B cell (primary cell): ENCODE data around the gene CDH13. TPM values are rescaled to one million over a fixed set of nuclear protein-coding genes. Genes with fewer than 3 reads are reported as not detected.

Source experiments
- ATAC-seq: fragments of 200-7000 bp; cut with Tn5 transposase; one replicate; pipeline ENCODE4 v1.10.0; 2021; ENCODE audit warnings: low read depth, mild to moderate bottlenecking, moderate number of reproducible peaks, moderate library complexity
- CTCF ChIA-PET: fragments of 350-600 bp; sonication (Branson Sonifier 250); formaldehyde crosslinking; loops from one replicate; lab custom pipeline; 2021; ENCODE audit warnings: antibody characterized with exemption, inconsistent platforms; lab: Charles Lee
- POLR2A ChIA-PET: fragments of 350-600 bp; sonication (Branson Sonifier 250); formaldehyde crosslinking; loops from one replicate; lab custom pipeline; 2021; ENCODE audit warnings: antibody characterized with exemption; lab: Charles Lee
- DNase-seq: peaks from one replicate; pipeline ENCODE4 v3.0.0; 2013
- H2AFZ ChIP-seq: 2 replicates; pipeline ENCODE4 v1.6.1; 2012; ENCODE audit warnings: mild to moderate bottlenecking, low read depth, low read length; ENCODE audit not compliant: insufficient read depth, poor library complexity, severe bottlenecking
- H3K27ac ChIP-seq, 2 donors: 1 replicate in 1 of 2; 2 replicates in 1 of 2; pipeline ENCODE4 v1.5.1; 2012 to 2013; ENCODE audit warnings: low read length in 2 of 2, mild to moderate bottlenecking in 2 of 2, moderate library complexity in 1 of 2
- H3K27me3 ChIP-seq, 4 experiments: fragments of 200-600 bp in 1 of 4; sonication (generic) in 1 of 4; replicated peaks in 1 of 4; 1 replicate in 2 of 4; 2 replicates in 2 of 4; pipeline versions ENCODE4 v1.6.1 to v1.7.0; 2013 to 2016; ENCODE audit warnings: low read length in 3 of 4, mild to moderate bottlenecking in 2 of 4, mixed read lengths in 1 of 4, moderate library complexity in 1 of 4; ENCODE audit not compliant: insufficient read depth in 4 of 4, control insufficient read depth in 3 of 4; ENCODE audit errors: control extremely low read depth in 1 of 4
- H3K36me3 ChIP-seq, 2 experiments: replicated peaks in 1 of 2; 1 replicate in 1 of 2; 2 replicates in 1 of 2; pipeline versions ENCODE4 v1.6.1 to v1.7.1; 2013; ENCODE audit warnings: low read length in 1 of 2; ENCODE audit not compliant: insufficient read depth in 2 of 2, control insufficient read depth in 1 of 2; ENCODE audit errors: control extremely low read depth in 1 of 2, extremely low read depth in 1 of 2
- H3K4me1 ChIP-seq, 2 donors: fragments of 200-600 bp in 1 of 2; sonication (generic) in 1 of 2; 1 replicate in 1 of 2; 2 replicates in 1 of 2; pipeline versions ENCODE4 v1.5.1 to v1.6.1; 2013 to 2017; ENCODE audit warnings: low read length in 2 of 2; ENCODE audit not compliant: control insufficient read depth in 2 of 2, insufficient read depth in 2 of 2
- H3K4me2 ChIP-seq: replicated peaks from 2 replicates; pipeline ENCODE3; 2012; ENCODE audit warnings: mild to moderate bottlenecking, low read depth, low read length; ENCODE audit not compliant: poor library complexity, severe bottlenecking
- H3K4me3 ChIP-seq, 5 experiments: fragments of 200-600 bp in 1 of 5; sonication (generic) in 1 of 5; 1 replicate in 3 of 5; 2 replicates in 2 of 5; pipeline versions ENCODE4 v1.5.1 to v1.7.0; 2011 to 2016; ENCODE audit warnings: low read length in 4 of 5, mild to moderate bottlenecking in 4 of 5, low read depth in 2 of 5, control low read depth in 1 of 5, moderate library complexity in 1 of 5; ENCODE audit not compliant: insufficient read depth in 1 of 5; ENCODE audit errors: control extremely low read depth in 1 of 5, extremely low read depth in 1 of 5
- H3K79me2 ChIP-seq: fragments of 200-600 bp; sonication (generic); one replicate; pipeline ENCODE4 v1.6.0; 2016; ENCODE audit warnings: low read length; ENCODE audit not compliant: control insufficient read depth, insufficient read depth
- H3K9ac ChIP-seq: fragments of 200-600 bp; sonication (generic); 2 replicates; pipeline ENCODE4 v1.6.1; 2017; ENCODE audit warnings: mild to moderate bottlenecking, low read length, moderate library complexity
- H3K9me3 ChIP-seq, 3 donors: one replicate each; pipeline versions ENCODE4 v1.6.1 to v1.7.1; 2013; ENCODE audit warnings: low read length in 2 of 3; ENCODE audit not compliant: control insufficient read depth in 2 of 3, insufficient read depth in 1 of 3; ENCODE audit errors: control extremely low read depth in 1 of 3
- H4K20me1 ChIP-seq: 2 replicates; pipeline ENCODE4 v1.6.0; 2012; ENCODE audit warnings: mild to moderate bottlenecking, low read length; ENCODE audit not compliant: insufficient read depth, control insufficient read depth, poor library complexity, severe bottlenecking
- H3K27ac Mint-ChIP-seq: one replicate; pipeline ENCODE4 v1.8.0; 2021; ENCODE audit warnings: mixed read lengths
- H3K27me3 Mint-ChIP-seq: one replicate; pipeline ENCODE4 v1.8.0; 2021; ENCODE audit warnings: mixed read lengths
- H3K4me1 Mint-ChIP-seq: one replicate; pipeline ENCODE4 v1.8.0; 2021; ENCODE audit warnings: mixed read lengths
- H3K4me3 Mint-ChIP-seq: one replicate; pipeline ENCODE4 v1.8.0; 2021; ENCODE audit warnings: mixed read lengths
- H3K9me3 Mint-ChIP-seq: one replicate; pipeline ENCODE4 v1.8.0; 2022; ENCODE audit warnings: mixed read lengths; ENCODE audit not compliant: insufficient read depth
- EZH2 ChIP-seq: IDR thresholded peaks from 2 replicates; pipeline ENCODE4 v1.6.1; 2012; ENCODE audit warnings: borderline replicate concordance, low read depth, mild to moderate bottlenecking, moderate library complexity, low read length; ENCODE audit not compliant: insufficient read depth, poor library complexity, severe bottlenecking
- WGBS: methylation state at CpG from one replicate; pipeline ENCODE4 v1.1.5; 2013; ENCODE audit warnings: missing lambda C conversion rate; ENCODE audit not compliant: insufficient coverage; 5-methylcytosine and 5-hydroxymethylcytosine counted together
- intact Hi-C: fragments of 100-400 bp; cut with micrococcal nuclease; formaldehyde crosslinking; loops from one replicate; pipeline ENCODE4 v1.10.0; 2022
- polyA plus RNA-seq: library from polyadenylated mRNA; depleted of rRNA; stranded (reverse); fragments of >200 nt; gene quantifications from 2 replicates; pipeline ENCODE4 v1.2.3, GENCODE V29; 2012
- total RNA-seq, 2 donors: library from RNA; stranded (reverse); fragments of 120-200 nt in 1 of 2; gene quantifications; 1 replicate in 1 of 2; 2 replicates in 1 of 2; pipeline versions ENCODE4 v1.2.3 to v1.2.4, GENCODE V29; 2013 to 2022
- TF ChIP-seq, protein P1 (sequence below): fragments of 200-600 bp; IDR thresholded peaks from one replicate; pipeline ENCODE4 v1.8.0; 2022; ENCODE audit warnings: antibody characterized with exemption, mild to moderate bottlenecking

Gene CDH13
- total and polyA plus RNA-seq, 2 donors (not counting 1 experiment from before 2014, with no cell fraction given): not detected

DNA sequence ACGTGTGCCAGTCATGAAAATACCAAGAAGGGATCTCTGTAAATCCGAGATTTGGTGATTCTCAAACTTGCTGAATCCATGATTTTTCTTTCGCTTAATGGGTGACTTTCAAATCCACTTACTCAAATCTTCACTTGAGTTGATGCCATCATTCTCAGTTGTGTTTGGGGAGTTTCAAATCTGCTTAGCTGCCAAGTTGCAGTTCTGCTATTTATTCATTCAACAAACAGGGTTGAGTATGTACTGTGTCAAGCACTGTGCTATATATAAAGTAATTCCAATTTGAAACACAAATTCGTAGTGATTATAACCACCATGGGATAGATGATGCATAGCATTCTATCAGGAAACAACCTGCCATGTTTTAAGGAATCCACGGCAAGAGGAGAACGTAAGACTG is 394.3 kb downstream of the CDH13 start:
- CTCF ChIA-PET: no interaction called here

DNA sequence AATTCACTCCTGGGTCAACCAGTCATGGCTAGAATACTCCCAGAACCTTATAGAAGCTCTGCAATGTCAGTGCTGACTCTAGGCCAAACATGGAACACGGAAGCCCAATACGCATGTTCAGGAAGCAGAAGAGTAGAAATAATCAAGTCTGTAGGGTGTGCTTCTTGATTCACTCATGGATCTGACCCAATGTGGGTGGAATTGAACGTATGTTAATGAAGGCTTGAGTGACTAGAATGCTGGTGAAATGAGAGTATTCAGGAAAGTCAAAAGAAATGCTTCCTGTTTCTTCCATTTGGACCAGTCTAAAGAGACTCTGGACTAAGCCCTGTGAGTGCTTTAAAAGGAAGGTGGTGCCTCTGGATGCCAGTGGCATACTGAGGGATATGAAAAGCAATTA is 395.0 kb downstream of the CDH13 start:
- WGBS: 74% methylated on average over 3 of the region's 3 CpGs
- H3K27ac Mint-ChIP-seq: no peak overlapping the region
- H2AFZ ChIP-seq: no peak overlapping the region
- intact Hi-C loops: no loop called here
- POLR2A ChIA-PET: no interaction called here
- no peaks in the 10 kb centered on the region for H3K4me1 Mint-ChIP-seq
- no peaks in the 10 kb centered on the region for H4K20me1 ChIP-seq
- H3K36me3 ChIP-seq: no peaks in the 10 kb centered on the region
- H3K27me3 ChIP-seq: no peaks in the 10 kb centered on the region
- H3K9ac ChIP-seq: no peak overlapping the region
- no peak overlapping the region for H3K4me3 ChIP-seq
- H3K79me2 ChIP-seq: no peaks in the 10 kb centered on the region
- no peaks in the 10 kb centered on the region for H3K27me3 Mint-ChIP-seq
- DNase-seq (no peak), ATAC-seq (no peak)
- no peaks in the 10 kb centered on the region for H3K9me3 Mint-ChIP-seq
- TF ChIP-seq, protein P1, sequence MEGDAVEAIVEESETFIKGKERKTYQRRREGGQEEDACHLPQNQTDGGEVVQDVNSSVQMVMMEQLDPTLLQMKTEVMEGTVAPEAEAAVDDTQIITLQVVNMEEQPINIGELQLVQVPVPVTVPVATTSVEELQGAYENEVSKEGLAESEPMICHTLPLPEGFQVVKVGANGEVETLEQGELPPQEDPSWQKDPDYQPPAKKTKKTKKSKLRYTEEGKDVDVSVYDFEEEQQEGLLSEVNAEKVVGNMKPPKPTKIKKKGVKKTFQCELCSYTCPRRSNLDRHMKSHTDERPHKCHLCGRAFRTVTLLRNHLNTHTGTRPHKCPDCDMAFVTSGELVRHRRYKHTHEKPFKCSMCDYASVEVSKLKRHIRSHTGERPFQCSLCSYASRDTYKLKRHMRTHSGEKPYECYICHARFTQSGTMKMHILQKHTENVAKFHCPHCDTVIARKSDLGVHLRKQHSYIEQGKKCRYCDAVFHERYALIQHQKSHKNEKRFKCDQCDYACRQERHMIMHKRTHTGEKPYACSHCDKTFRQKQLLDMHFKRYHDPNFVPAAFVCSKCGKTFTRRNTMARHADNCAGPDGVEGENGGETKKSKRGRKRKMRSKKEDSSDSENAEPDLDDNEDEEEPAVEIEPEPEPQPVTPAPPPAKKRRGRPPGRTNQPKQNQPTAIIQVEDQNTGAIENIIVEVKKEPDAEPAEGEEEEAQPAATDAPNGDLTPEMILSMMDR: no peak
- TF ChIP-seq EZH2: no peak
- no peak overlapping the region for H3K27ac ChIP-seq
- no peak overlapping the region for H3K4me3 Mint-ChIP-seq
- H3K9me3 ChIP-seq: peaks cover 0 to 4% (median 0%) of the 10 kb centered on the region in 3 donors
- H3K4me1 ChIP-seq: no peaks in the 10 kb centered on the region
- CTCF ChIA-PET: no interaction called here
- no peak overlapping the region for H3K4me2 ChIP-seq

More for the DNA sequence above, 394.3 kb downstream of the CDH13 start:
- TF ChIP-seq EZH2: no peak
- TF ChIP-seq, protein P1: no peak
- Histone ChIP-seq H3K79me2 (no peaks in the 10 kb centered on the region), H3K36me3 (no peaks in the 10 kb centered on the region), H3K27ac (no peak overlapping the region), H2AFZ (no peak overlapping the region), H3K27me3 (no peaks in the 10 kb centered on the region), H3K9me3 (peaks cover 0 to 4% (median 0%) of the 10 kb centered on the region in 3 donors), H3K9ac (no peak overlapping the region), H3K4me1 (no peaks in the 10 kb centered on the region), H3K4me2 (no peak overlapping the region), H4K20me1 (no peaks in the 10 kb centered on the region), H3K4me3 (no peak overlapping the region)
- ATAC-seq: no peak
- DNase-seq: no peak
- Mint-ChIP-seq H3K27me3 (no peaks in the 10 kb centered on the region), H3K9me3 (no peaks in the 10 kb centered on the region), H3K4me3 (no peak overlapping the region), H3K27ac (no peak overlapping the region), H3K4me1 (no peaks in the 10 kb centered on the region)
- intact Hi-C loops: no loop called here
- WGBS: 82% methylated on average over 2 of the region's 6 CpGs
- POLR2A ChIA-PET: no interaction called here
